ENCODE measurements around the gene SEC14L5.

DNA sequence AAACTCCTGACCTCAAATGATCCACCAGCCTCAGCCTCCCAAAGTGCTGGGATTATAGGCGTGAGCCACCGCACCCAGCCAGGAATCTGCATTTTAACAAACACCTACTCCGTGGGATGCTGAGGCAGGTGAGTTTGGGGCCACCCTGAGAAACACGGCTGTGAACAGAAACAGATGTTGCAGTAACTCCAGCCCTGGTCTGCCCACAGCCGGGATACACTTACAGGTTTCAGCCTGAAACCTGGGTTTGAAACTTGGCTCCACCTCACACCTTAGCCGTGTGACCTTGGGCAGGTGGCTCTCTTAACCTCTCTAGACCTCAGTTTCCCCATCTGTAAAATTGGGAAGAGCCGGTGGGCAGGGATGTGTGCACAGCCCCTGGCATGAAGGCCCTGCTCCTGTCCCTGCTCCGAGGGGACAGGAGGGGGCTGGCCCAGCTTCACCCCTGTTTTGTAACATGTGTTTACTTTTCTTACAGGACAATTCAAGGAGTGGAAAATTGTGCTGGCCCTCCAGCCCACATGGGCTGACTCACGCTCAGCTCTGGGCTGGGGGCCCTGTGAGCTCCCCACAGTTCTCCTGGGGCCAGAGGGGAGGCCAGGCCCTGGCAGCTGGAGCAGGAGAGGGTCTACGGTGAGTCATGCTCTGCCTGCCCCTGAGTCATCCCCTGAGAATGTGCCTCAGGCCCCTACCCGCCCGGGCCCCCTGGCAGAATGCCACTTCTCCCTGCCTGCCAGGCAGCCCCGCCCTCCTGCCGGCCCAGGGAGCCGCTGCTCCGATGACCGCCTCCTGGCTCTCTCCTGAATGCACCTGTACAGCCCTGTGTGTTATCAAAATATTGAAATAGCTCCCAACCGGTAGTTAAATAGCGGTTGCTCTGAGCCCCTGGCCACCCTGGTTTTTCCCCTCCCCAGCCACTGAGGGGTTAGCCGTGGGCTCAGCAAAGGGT, 13.5 kb upstream of the SEC14L5 start:
- TF ChIP-seq, protein P1, sequence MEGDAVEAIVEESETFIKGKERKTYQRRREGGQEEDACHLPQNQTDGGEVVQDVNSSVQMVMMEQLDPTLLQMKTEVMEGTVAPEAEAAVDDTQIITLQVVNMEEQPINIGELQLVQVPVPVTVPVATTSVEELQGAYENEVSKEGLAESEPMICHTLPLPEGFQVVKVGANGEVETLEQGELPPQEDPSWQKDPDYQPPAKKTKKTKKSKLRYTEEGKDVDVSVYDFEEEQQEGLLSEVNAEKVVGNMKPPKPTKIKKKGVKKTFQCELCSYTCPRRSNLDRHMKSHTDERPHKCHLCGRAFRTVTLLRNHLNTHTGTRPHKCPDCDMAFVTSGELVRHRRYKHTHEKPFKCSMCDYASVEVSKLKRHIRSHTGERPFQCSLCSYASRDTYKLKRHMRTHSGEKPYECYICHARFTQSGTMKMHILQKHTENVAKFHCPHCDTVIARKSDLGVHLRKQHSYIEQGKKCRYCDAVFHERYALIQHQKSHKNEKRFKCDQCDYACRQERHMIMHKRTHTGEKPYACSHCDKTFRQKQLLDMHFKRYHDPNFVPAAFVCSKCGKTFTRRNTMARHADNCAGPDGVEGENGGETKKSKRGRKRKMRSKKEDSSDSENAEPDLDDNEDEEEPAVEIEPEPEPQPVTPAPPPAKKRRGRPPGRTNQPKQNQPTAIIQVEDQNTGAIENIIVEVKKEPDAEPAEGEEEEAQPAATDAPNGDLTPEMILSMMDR (conservative IDR thresholded peaks at IDR 0.05; ENCODE audit: low read length) = no peak
- TF ChIP-seq EZH2phosphoT487 (IDR thresholded peaks at IDR 0.05; ENCODE audit: borderline replicate concordance) = no peak

Data from Loucy (cell line).